Measurements from ENCODE around the gene SESN1. TPM values are rescaled to one million over a fixed set of nuclear protein-coding genes. Genes with fewer than 3 reads are reported as not detected.

The SESN1 gene
- total RNA-seq, 1 experiment from 2014 or later, result 30.2 TPM

DNA sequence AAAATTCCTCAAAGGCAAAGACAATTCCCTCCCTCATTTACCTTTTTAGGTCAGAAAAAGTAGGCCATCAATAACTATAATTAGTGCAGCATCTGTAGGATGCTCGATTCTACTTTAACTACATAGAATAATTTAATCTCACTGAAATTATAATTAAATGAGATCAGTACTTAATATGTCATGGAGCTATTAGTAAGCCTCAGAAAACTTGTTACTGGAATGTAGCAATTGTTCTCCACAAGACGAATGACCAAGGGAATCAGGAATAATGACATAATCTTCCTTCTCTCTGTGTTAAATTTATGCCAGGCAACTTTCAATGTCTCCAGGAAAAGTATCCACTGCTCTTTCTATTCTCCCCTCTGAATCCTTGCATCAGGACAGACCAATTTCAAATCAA lies 34.1 kb downstream of the SESN1 start:
- Mint-ChIP-seq H3K36me3 (no peaks in the 10 kb centered on the region), H3K4me3 (no peak overlapping the region), H3K27me3 (ENCODE audit: low read depth) (no peaks in the 10 kb centered on the region), H3K27ac (no peak overlapping the region), H3K9me3 (no peaks in the 10 kb centered on the region), H3K4me1 (peaks cover 5% of the 10 kb centered on the region)
- POLR2A ChIA-PET, result no interaction called here
- no peak for DNase-seq (ENCODE audit: low spot score)
- ATAC-seq, result no peak
- CTCF ChIA-PET, result interaction anchor here (0.6 kb wide), 1 partner anchor 1196 kb away, joined by 3 read pairs; no protein-coding TSS in a partner anchor
- TF ChIP-seq, protein P1, sequence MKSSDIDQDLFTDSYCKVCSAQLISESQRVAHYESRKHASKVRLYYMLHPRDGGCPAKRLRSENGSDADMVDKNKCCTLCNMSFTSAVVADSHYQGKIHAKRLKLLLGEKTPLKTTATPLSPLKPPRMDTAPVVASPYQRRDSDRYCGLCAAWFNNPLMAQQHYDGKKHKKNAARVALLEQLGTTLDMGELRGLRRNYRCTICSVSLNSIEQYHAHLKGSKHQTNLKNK (CRISPR knock-in tag; IDR thresholded peaks at IDR 0.05), result no peak
- no peak for TF ChIP-seq IRF2 (CRISPR knock-in tag; IDR thresholded peaks at IDR 0.05; ENCODE audit: borderline replicate concordance, low read depth)
- no peak for TF ChIP-seq SMAD4 (CRISPR knock-in tag; IDR thresholded peaks at IDR 0.05)
- TF ChIP-seq TP53 (CRISPR knock-in tag; IDR thresholded peaks at IDR 0.05), result no peak
- TF ChIP-seq, protein P2, sequence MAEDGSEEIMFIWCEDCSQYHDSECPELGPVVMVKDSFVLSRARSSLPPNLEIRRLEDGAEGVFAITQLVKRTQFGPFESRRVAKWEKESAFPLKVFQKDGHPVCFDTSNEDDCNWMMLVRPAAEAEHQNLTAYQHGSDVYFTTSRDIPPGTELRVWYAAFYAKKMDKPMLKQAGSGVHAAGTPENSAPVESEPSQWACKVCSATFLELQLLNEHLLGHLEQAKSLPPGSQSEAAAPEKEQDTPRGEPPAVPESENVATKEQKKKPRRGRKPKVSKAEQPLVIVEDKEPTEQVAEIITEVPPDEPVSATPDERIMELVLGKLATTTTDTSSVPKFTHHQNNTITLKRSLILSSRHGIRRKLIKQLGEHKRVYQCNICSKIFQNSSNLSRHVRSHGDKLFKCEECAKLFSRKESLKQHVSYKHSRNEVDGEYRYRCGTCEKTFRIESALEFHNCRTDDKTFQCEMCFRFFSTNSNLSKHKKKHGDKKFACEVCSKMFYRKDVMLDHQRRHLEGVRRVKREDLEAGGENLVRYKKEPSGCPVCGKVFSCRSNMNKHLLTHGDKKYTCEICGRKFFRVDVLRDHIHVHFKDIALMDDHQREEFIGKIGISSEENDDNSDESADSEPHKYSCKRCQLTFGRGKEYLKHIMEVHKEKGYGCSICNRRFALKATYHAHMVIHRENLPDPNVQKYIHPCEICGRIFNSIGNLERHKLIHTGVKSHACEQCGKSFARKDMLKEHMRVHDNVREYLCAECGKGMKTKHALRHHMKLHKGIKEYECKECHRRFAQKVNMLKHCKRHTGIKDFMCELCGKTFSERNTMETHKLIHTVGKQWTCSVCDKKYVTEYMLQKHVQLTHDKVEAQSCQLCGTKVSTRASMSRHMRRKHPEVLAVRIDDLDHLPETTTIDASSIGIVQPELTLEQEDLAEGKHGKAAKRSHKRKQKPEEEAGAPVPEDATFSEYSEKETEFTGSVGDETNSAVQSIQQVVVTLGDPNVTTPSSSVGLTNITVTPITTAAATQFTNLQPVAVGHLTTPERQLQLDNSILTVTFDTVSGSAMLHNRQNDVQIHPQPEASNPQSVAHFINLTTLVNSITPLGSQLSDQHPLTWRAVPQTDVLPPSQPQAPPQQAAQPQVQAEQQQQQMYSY (CRISPR knock-in tag; IDR thresholded peaks at IDR 0.05), result no peak
- TF ChIP-seq, protein P3, sequence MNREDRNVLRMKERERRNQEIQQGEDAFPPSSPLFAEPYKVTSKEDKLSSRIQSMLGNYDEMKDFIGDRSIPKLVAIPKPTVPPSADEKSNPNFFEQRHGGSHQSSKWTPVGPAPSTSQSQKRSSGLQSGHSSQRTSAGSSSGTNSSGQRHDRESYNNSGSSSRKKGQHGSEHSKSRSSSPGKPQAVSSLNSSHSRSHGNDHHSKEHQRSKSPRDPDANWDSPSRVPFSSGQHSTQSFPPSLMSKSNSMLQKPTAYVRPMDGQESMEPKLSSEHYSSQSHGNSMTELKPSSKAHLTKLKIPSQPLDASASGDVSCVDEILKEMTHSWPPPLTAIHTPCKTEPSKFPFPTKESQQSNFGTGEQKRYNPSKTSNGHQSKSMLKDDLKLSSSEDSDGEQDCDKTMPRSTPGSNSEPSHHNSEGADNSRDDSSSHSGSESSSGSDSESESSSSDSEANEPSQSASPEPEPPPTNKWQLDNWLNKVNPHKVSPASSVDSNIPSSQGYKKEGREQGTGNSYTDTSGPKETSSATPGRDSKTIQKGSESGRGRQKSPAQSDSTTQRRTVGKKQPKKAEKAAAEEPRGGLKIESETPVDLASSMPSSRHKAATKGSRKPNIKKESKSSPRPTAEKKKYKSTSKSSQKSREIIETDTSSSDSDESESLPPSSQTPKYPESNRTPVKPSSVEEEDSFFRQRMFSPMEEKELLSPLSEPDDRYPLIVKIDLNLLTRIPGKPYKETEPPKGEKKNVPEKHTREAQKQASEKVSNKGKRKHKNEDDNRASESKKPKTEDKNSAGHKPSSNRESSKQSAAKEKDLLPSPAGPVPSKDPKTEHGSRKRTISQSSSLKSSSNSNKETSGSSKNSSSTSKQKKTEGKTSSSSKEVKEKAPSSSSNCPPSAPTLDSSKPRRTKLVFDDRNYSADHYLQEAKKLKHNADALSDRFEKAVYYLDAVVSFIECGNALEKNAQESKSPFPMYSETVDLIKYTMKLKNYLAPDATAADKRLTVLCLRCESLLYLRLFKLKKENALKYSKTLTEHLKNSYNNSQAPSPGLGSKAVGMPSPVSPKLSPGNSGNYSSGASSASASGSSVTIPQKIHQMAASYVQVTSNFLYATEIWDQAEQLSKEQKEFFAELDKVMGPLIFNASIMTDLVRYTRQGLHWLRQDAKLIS (CRISPR knock-in tag; IDR thresholded peaks at IDR 0.05; ENCODE audit: borderline replicate concordance), result no peak
- TF ChIP-seq, protein P4, sequence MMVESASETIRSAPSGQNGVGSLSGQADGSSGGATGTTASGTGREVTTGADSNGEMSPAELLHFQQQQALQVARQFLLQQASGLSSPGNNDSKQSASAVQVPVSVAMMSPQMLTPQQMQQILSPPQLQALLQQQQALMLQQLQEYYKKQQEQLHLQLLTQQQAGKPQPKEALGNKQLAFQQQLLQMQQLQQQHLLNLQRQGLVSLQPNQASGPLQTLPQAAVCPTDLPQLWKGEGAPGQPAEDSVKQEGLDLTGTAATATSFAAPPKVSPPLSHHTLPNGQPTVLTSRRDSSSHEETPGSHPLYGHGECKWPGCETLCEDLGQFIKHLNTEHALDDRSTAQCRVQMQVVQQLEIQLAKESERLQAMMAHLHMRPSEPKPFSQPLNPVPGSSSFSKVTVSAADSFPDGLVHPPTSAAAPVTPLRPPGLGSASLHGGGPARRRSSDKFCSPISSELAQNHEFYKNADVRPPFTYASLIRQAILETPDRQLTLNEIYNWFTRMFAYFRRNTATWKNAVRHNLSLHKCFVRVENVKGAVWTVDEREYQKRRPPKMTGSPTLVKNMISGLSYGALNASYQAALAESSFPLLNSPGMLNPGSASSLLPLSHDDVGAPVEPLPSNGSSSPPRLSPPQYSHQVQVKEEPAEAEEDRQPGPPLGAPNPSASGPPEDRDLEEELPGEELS (CRISPR knock-in tag; IDR thresholded peaks at IDR 0.05), result no peak
- no peak for TF ChIP-seq ZNF423 (CRISPR knock-in tag; IDR thresholded peaks at IDR 0.05)
- TF ChIP-seq ZNF671 (CRISPR knock-in tag; IDR thresholded peaks at IDR 0.05), result no peak
- TF ChIP-seq, protein P5, sequence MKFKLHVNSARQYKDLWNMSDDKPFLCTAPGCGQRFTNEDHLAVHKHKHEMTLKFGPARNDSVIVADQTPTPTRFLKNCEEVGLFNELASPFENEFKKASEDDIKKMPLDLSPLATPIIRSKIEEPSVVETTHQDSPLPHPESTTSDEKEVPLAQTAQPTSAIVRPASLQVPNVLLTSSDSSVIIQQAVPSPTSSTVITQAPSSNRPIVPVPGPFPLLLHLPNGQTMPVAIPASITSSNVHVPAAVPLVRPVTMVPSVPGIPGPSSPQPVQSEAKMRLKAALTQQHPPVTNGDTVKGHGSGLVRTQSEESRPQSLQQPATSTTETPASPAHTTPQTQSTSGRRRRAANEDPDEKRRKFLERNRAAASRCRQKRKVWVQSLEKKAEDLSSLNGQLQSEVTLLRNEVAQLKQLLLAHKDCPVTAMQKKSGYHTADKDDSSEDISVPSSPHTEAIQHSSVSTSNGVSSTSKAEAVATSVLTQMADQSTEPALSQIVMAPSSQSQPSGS (CRISPR knock-in tag; IDR thresholded peaks at IDR 0.05; ENCODE audit: borderline replicate concordance, low read depth), result no peak
- TF ChIP-seq, protein P6, sequence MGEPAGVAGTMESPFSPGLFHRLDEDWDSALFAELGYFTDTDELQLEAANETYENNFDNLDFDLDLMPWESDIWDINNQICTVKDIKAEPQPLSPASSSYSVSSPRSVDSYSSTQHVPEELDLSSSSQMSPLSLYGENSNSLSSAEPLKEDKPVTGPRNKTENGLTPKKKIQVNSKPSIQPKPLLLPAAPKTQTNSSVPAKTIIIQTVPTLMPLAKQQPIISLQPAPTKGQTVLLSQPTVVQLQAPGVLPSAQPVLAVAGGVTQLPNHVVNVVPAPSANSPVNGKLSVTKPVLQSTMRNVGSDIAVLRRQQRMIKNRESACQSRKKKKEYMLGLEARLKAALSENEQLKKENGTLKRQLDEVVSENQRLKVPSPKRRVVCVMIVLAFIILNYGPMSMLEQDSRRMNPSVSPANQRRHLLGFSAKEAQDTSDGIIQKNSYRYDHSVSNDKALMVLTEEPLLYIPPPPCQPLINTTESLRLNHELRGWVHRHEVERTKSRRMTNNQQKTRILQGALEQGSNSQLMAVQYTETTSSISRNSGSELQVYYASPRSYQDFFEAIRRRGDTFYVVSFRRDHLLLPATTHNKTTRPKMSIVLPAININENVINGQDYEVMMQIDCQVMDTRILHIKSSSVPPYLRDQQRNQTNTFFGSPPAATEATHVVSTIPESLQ (CRISPR knock-in tag; IDR thresholded peaks at IDR 0.05), result no peak
- no peak for TF ChIP-seq TEAD4 (CRISPR knock-in tag; IDR thresholded peaks at IDR 0.05)
- TF ChIP-seq, protein P7, sequence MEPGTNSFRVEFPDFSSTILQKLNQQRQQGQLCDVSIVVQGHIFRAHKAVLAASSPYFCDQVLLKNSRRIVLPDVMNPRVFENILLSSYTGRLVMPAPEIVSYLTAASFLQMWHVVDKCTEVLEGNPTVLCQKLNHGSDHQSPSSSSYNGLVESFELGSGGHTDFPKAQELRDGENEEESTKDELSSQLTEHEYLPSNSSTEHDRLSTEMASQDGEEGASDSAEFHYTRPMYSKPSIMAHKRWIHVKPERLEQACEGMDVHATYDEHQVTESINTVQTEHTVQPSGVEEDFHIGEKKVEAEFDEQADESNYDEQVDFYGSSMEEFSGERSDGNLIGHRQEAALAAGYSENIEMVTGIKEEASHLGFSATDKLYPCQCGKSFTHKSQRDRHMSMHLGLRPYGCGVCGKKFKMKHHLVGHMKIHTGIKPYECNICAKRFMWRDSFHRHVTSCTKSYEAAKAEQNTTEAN (CRISPR knock-in tag; IDR thresholded peaks at IDR 0.05), result no peak
- TF ChIP-seq NR3C1 (CRISPR knock-in tag; conservative IDR thresholded peaks at IDR 0.05; ENCODE audit: low read depth), result no peak
- TF ChIP-seq, protein P8, sequence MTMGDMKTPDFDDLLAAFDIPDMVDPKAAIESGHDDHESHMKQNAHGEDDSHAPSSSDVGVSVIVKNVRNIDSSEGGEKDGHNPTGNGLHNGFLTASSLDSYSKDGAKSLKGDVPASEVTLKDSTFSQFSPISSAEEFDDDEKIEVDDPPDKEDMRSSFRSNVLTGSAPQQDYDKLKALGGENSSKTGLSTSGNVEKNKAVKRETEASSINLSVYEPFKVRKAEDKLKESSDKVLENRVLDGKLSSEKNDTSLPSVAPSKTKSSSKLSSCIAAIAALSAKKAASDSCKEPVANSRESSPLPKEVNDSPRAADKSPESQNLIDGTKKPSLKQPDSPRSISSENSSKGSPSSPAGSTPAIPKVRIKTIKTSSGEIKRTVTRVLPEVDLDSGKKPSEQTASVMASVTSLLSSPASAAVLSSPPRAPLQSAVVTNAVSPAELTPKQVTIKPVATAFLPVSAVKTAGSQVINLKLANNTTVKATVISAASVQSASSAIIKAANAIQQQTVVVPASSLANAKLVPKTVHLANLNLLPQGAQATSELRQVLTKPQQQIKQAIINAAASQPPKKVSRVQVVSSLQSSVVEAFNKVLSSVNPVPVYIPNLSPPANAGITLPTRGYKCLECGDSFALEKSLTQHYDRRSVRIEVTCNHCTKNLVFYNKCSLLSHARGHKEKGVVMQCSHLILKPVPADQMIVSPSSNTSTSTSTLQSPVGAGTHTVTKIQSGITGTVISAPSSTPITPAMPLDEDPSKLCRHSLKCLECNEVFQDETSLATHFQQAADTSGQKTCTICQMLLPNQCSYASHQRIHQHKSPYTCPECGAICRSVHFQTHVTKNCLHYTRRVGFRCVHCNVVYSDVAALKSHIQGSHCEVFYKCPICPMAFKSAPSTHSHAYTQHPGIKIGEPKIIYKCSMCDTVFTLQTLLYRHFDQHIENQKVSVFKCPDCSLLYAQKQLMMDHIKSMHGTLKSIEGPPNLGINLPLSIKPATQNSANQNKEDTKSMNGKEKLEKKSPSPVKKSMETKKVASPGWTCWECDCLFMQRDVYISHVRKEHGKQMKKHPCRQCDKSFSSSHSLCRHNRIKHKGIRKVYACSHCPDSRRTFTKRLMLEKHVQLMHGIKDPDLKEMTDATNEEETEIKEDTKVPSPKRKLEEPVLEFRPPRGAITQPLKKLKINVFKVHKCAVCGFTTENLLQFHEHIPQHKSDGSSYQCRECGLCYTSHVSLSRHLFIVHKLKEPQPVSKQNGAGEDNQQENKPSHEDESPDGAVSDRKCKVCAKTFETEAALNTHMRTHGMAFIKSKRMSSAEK (CRISPR knock-in tag; IDR thresholded peaks at IDR 0.05; ENCODE audit: borderline replicate concordance), result no peak
- TF ChIP-seq, protein P9, sequence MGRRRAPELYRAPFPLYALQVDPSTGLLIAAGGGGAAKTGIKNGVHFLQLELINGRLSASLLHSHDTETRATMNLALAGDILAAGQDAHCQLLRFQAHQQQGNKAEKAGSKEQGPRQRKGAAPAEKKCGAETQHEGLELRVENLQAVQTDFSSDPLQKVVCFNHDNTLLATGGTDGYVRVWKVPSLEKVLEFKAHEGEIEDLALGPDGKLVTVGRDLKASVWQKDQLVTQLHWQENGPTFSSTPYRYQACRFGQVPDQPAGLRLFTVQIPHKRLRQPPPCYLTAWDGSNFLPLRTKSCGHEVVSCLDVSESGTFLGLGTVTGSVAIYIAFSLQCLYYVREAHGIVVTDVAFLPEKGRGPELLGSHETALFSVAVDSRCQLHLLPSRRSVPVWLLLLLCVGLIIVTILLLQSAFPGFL (CRISPR knock-in tag; IDR thresholded peaks at IDR 0.05; ENCODE audit: borderline replicate concordance), result no peak
- TF ChIP-seq TCF7 (CRISPR knock-in tag; IDR thresholded peaks at IDR 0.05; ENCODE audit: low read depth), result no peak
